Measurements from ENCODE around the gene GTF3C1.

The GTF3C1 gene

GRCh38 chr16:27538528-27538927 lies 11.2 kb downstream of the GTF3C1 start:
- no peak for TF ChIP-seq ZFX (IDR thresholded peaks at IDR 0.05; ENCODE audit: borderline replicate concordance)
- TF ChIP-seq, protein P1, sequence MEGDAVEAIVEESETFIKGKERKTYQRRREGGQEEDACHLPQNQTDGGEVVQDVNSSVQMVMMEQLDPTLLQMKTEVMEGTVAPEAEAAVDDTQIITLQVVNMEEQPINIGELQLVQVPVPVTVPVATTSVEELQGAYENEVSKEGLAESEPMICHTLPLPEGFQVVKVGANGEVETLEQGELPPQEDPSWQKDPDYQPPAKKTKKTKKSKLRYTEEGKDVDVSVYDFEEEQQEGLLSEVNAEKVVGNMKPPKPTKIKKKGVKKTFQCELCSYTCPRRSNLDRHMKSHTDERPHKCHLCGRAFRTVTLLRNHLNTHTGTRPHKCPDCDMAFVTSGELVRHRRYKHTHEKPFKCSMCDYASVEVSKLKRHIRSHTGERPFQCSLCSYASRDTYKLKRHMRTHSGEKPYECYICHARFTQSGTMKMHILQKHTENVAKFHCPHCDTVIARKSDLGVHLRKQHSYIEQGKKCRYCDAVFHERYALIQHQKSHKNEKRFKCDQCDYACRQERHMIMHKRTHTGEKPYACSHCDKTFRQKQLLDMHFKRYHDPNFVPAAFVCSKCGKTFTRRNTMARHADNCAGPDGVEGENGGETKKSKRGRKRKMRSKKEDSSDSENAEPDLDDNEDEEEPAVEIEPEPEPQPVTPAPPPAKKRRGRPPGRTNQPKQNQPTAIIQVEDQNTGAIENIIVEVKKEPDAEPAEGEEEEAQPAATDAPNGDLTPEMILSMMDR (IDR thresholded peaks at IDR 0.05): no peak
- H3K27ac ChIP-seq: no peak overlapping the region

DNA sequence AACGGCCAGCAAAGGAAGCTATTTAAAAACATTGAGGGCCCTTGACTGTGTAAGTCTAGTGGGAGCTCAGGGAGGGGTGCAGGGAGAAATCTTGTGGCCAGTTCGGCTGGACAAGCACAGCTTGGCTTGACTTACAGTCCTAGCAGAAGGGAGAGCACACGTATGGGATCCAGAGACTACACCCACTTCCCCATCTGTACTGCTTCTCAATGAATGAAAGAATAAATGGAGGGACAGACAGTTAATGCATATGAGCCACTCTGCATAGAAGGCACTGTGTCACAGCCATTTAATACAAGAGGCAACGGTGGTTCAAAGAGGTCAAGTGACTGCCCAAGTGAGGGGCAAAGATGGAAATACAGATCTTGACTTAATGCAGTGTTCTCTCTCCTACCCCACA lies 15.5 kb downstream of the GTF3C1 start:
- TF ChIP-seq ZFX (IDR thresholded peaks at IDR 0.05; ENCODE audit: borderline replicate concordance): no peak
- H3K27ac ChIP-seq: no peak overlapping the region

- H3K27ac ChIP-seq: no peak overlapping the region
- TF ChIP-seq, protein P1 (IDR thresholded peaks at IDR 0.05): no peak
- TF ChIP-seq ZFX (IDR thresholded peaks at IDR 0.05; ENCODE audit: borderline replicate concordance): no peak
Measured at GRCh38 chr16:27531826-27532800, 17.6 kb downstream of the GTF3C1 start.

DNA sequence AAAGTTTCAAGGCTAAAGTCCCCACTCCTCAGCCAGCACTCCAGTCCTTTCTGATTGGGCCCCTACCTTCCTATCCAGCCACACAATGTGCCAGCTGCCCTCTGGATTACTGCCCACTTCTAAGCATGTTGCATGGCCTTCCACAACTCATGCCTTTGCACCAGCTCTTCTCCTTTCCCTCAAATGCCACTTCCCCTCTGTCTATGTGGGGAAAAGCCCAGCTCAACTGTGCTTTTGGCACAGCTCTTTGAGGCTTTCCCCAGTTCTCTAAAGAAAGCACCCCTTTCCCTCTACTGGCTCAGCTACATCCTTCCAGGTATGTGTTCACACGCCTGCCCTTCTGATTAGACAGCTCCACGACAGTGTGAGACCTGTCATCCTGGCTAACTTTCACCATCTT lies 18.5 kb downstream of the GTF3C1 start:
- no peak overlapping the region for H3K27ac ChIP-seq
- TF ChIP-seq, protein P1 (IDR thresholded peaks at IDR 0.05): no peak
- TF ChIP-seq ZFX (IDR thresholded peaks at IDR 0.05; ENCODE audit: borderline replicate concordance): no peak

- no peak overlapping the region for H3K27ac ChIP-seq
- TF ChIP-seq, protein P1 (IDR thresholded peaks at IDR 0.05): no peak
- TF ChIP-seq ZFX (IDR thresholded peaks at IDR 0.05; ENCODE audit: borderline replicate concordance): no peak
Measured at GRCh38 chr16:27529962-27530361, 19.8 kb downstream of the GTF3C1 start.

DNA sequence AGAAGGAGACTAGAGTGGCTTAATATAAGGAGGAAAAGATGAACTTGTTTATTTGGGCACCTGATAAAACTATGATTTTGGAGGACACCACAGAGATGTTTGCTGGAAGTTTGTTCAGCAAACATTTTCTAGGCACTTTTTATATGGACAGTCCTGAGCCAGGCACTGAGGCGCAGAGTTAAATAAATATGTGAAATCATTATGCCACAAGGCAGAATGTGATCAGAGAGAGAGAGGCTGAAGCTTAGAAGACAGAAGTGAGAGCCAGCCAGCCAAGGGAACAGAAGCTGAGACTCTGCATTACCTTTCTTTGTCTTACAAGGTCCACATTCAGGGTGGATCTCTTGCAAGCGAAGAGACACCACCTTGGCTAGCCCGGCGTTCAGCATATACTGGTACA lies 21.4 kb downstream of the GTF3C1 start:
- H3K27ac ChIP-seq: no peak overlapping the region
- TF ChIP-seq, protein P1 (IDR thresholded peaks at IDR 0.05): no peak
- no peak for TF ChIP-seq ZFX (IDR thresholded peaks at IDR 0.05; ENCODE audit: borderline replicate concordance)

GRCh38 chr16:27526180-27526579 lies 23.5 kb downstream of the GTF3C1 start:
- H3K27ac ChIP-seq: no peak overlapping the region
- TF ChIP-seq, protein P1 (IDR thresholded peaks at IDR 0.05): no peak
- no peak for TF ChIP-seq ZFX (IDR thresholded peaks at IDR 0.05; ENCODE audit: borderline replicate concordance)

Data from 22Rv1 (cell line).